Right atrium auricular region (tissue), 2 donors: ENCODE results near the gene TTC7B. TPM values are rescaled to one million over a fixed set of nuclear protein-coding genes. Genes with fewer than 3 reads are reported as not detected.

Experiments used
- DNase-seq: peaks from one replicate; pipeline ENCODE4 v3.0.0-alpha.2; 2019; ENCODE audit warnings: low spot score
- H3K27ac ChIP-seq, 2 donors: fragments of 200-600 bp; sonication (generic); 1 replicate in 1 of 2; 2 replicates in 1 of 2; pipeline ENCODE4 v1.5.1; 2016 to 2019
- H3K27me3 ChIP-seq, 2 donors: fragments of 200-600 bp; sonication (generic); one replicate each; pipeline versions ENCODE4 v1.5.1 to v1.6.0; 2017 to 2019
- H3K36me3 ChIP-seq: fragments of 200-600 bp; sonication (generic); one replicate; pipeline ENCODE4 v1.5.1; 2016
- H3K4me1 ChIP-seq, 2 donors: fragments of 200-600 bp; sonication (generic); one replicate each; pipeline versions ENCODE4 v1.5.1 to v1.6.0; 2017 to 2019
- H3K4me3 ChIP-seq, 2 donors: fragments of 200-600 bp; sonication (generic); 1 replicate in 1 of 2; 2 replicates in 1 of 2; pipeline ENCODE4 v1.5.1; 2017 to 2019; ENCODE audit warnings: mild to moderate bottlenecking in 1 of 2, moderate library complexity in 1 of 2
- H3K9me3 ChIP-seq, 2 donors: fragments of 200-600 bp; sonication (generic); one replicate each; pipeline ENCODE4 v1.5.1; 2019
- CTCF ChIP-seq, 2 donors: fragments of 200-600 bp; sonication (generic); IDR thresholded peaks; one replicate each; pipeline ENCODE4 v1.5.1; 2019; ENCODE audit warnings: antibody characterized with exemption in 2 of 2
- total RNA-seq, 2 donors: library from RNA; depleted of rRNA; stranded (reverse); fragments of >200 nt; gene quantifications; one replicate each; pipeline ENCODE4 v1.1.0, GENCODE V29; 2016

Gene TTC7B
- total RNA-seq, 2 donors from 2014 or later, result 45.5 to 57.3 TPM

GRCh38 chr14:90649557-90650135 lies 166.6 kb downstream of the TTC7B start:
- TF ChIP-seq CTCF (IDR thresholded peaks at IDR 0.05), result no peak
- no peaks in the 10 kb centered on the region for H3K27me3 ChIP-seq
- H3K9me3 ChIP-seq, result no peaks in the 10 kb centered on the region
- H3K4me3 ChIP-seq, result no peak overlapping the region
- H3K36me3 ChIP-seq, result peaks cover 19% of the 10 kb centered on the region
- H3K27ac ChIP-seq, result no peak overlapping the region
- no peak for DNase-seq
- peaks cover 0 to 16% of the 10 kb centered on the region in 2 donors for H3K4me1 ChIP-seq

- H3K4me3 ChIP-seq, result no peak overlapping the region
- H3K36me3 ChIP-seq, result peaks cover 20% of the 10 kb centered on the region
- DNase-seq, result no peak
- H3K27ac ChIP-seq, result no peak overlapping the region
- TF ChIP-seq CTCF (IDR thresholded peaks at IDR 0.05), result no peak
- no peaks in the 10 kb centered on the region for H3K27me3 ChIP-seq
- peaks cover 0 to 20% of the 10 kb centered on the region in 2 donors for H3K4me1 ChIP-seq
- no peaks in the 10 kb centered on the region for H3K9me3 ChIP-seq
Observed at GRCh38 chr14:90649083-90649482, 167.1 kb downstream of the TTC7B start.

DNA sequence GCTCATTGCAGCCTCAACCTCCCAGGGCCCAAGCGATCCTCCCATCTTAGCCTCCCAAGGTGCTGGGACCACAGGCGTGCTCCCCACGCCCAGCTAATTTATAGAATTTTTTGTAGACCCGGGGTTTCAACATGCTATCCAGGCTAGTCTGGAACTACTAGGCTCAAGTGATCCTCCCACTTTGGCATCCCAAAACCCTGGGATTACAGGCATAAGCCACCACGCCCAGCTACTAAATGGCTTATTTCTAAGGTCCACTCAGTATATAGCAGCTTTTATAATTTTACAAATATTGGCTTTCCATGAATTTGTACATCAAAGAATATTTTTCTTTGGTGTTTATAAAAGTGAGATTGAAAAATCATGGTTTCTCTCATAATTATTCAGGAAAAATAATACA lies 167.8 kb downstream of the TTC7B start:
- no peak for DNase-seq
- Histone ChIP-seq H3K9me3 (no peaks in the 10 kb centered on the region), H3K27me3 (no peaks in the 10 kb centered on the region), H3K27ac (no peak overlapping the region), H3K36me3 (peaks cover 21% of the 10 kb centered on the region), H3K4me3 (no peak overlapping the region), H3K4me1 (peaks cover 0 to 20% of the 10 kb centered on the region in 2 donors)
- no peak for TF ChIP-seq CTCF (IDR thresholded peaks at IDR 0.05)

DNA sequence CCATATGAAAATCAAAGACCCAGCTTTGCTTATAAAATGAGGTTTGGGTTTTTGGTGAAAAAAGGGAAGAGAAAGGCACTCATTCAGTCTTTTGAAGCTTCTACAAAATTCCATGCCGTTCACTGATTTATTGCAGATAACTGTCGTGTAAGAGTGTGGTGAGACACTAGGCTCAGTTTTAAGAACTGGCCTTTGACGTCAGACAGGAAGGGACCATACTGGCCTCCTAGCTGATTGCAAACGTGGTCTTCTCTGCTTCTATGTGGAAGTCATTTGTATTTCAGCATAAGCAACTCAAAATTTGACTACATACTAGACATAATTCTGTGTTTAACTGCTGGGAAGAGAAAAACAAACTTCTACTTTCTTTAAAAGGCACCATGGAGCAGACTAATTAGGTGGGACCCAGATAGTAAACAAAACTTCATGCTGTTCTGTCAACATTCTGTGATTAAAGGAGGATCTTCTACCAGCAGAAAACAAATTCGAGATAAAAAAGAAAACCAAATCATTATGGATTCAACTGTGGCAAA lies 168.7 kb downstream of the TTC7B start:
- H3K27me3 ChIP-seq, result no peaks in the 10 kb centered on the region
- TF ChIP-seq CTCF (IDR thresholded peaks at IDR 0.05), result no peak
- no peak overlapping the region for H3K27ac ChIP-seq
- peaks cover 15% of the 10 kb centered on the region for H3K36me3 ChIP-seq
- H3K4me3 ChIP-seq, result no peak overlapping the region
- no peaks in the 10 kb centered on the region for H3K9me3 ChIP-seq
- peaks cover 0 to 26% of the 10 kb centered on the region in 2 donors for H3K4me1 ChIP-seq
- no peak for DNase-seq

GRCh38 chr14:90645842-90646443 lies 170.3 kb downstream of the TTC7B start:
- peaks cover 0 to 42% of the 10 kb centered on the region in 2 donors for H3K4me1 ChIP-seq
- H3K4me3 ChIP-seq, result no peak overlapping the region
- H3K27ac ChIP-seq, result no peak overlapping the region
- TF ChIP-seq CTCF (IDR thresholded peaks at IDR 0.05), result no peak
- H3K9me3 ChIP-seq, result no peaks in the 10 kb centered on the region
- no peaks in the 10 kb centered on the region for H3K27me3 ChIP-seq
- no peak for DNase-seq
- H3K36me3 ChIP-seq, result peaks cover 7% of the 10 kb centered on the region
